Lung (tissue), 12 donors: Measurements from ENCODE around the gene MAN1B1. TPM values are rescaled to one million over a fixed set of nuclear protein-coding genes. Genes with fewer than 3 reads are reported as not detected.

ENCODE experiments used
- ATAC-seq: fragments of 200-7000 bp; cut with Tn5 transposase; one replicate; pipeline ENCODE4 v1.9.1; 2020; ENCODE audit warnings: moderate number of reproducible peaks; ENCODE audit not compliant: insufficient read depth, low FRiP score
- DNase-seq, 3 donors: peaks; one replicate each; pipeline ENCODE4 v3.0.0-alpha.2; 2013 to 2017
- H3K27ac ChIP-seq, 2 donors: one replicate each; pipeline ENCODE4 v1.5.1; 2013; ENCODE audit warnings: mild to moderate bottlenecking in 2 of 2, moderate library complexity in 2 of 2, control low read depth in 1 of 2, inconsistent platforms in 1 of 2, low read depth in 1 of 2, low read length in 1 of 2
- H3K27me3 ChIP-seq, 3 donors: one replicate each; pipeline ENCODE4 v1.5.1; 2013; ENCODE audit warnings: low read length in 2 of 3; ENCODE audit not compliant: control insufficient read depth in 3 of 3, insufficient read depth in 3 of 3
- H3K36me3 ChIP-seq, 4 donors: one replicate each; pipeline ENCODE4 v1.5.1; 2013; ENCODE audit warnings: low read length in 4 of 4, mild to moderate bottlenecking in 1 of 4, moderate library complexity in 1 of 4; ENCODE audit not compliant: control insufficient read depth in 4 of 4, insufficient read depth in 4 of 4
- H3K4me1 ChIP-seq, 5 donors: one replicate each; pipeline ENCODE4 v1.5.1; 2013; ENCODE audit warnings: low read length in 5 of 5, mild to moderate bottlenecking in 2 of 5, moderate library complexity in 1 of 5; ENCODE audit not compliant: control insufficient read depth in 5 of 5, insufficient read depth in 5 of 5
- H3K4me3 ChIP-seq: one replicate; pipeline ENCODE4 v1.5.1; 2013; ENCODE audit warnings: mild to moderate bottlenecking, control low read depth, moderate library complexity
- H3K9ac ChIP-seq, 2 donors: one replicate each; pipeline ENCODE4 v1.5.1; 2013; ENCODE audit warnings: low read length in 2 of 2, control low read depth in 1 of 2; ENCODE audit not compliant: insufficient read depth in 1 of 2
- H3K9me3 ChIP-seq, 4 donors: one replicate each; pipeline ENCODE4 v1.5.1; 2013; ENCODE audit warnings: low read length in 3 of 4, mild to moderate bottlenecking in 1 of 4, moderate library complexity in 1 of 4; ENCODE audit not compliant: control insufficient read depth in 4 of 4, insufficient read depth in 3 of 4
- CTCF ChIP-seq: IDR thresholded peaks from 2 replicates; pipeline ENCODE4 v1.5.1; 2012; ENCODE audit warnings: mild to moderate bottlenecking; ENCODE audit errors: control extremely low read depth, extremely low read depth
- WGBS, 2 donors: extraction: QIAGEN DNeasy Blood & Tissue Kit; methylation state at CpG; one replicate each; pipeline ENCODE4 v1.1.7; 2013; 5-methylcytosine and 5-hydroxymethylcytosine counted together
- polyA plus RNA-seq, 2 donors: library from polyadenylated mRNA; stranded (reverse); fragments of 200-250 nt; gene quantifications; one replicate each; pipeline ENCODE4 v1.2.1, GENCODE V29; 2013
- total RNA-seq, 2 donors: library from RNA; depleted of rRNA in 1 of 2; stranded (reverse); fragments of >200 nt in 1 of 2; gene quantifications; one replicate each; pipeline ENCODE4 v1.2.1, GENCODE V29; 2014 to 2021
- donor health status: control.
- donor health status: control.
- donor health status: Bipolar disorder and iron deficiency.
- donor health status: healthy.
- donor health status: DM: yes; HTN: yes; CAD: no.

MAN1B1 gene
- total and polyA plus RNA-seq, 4 donors, result 40.3 to 70.9 (median 56.8) TPM

- peaks cover 0 to 16% (median 6%) of the 10 kb centered on the region in 5 donors for H3K4me1 ChIP-seq
- no peak for ATAC-seq
- DNase-seq, result peak; percentile 24 to 59 (median 37)
- no peak for TF ChIP-seq CTCF
- H3K9me3 ChIP-seq, result peaks cover 0 to 5% (median 0%) of the 10 kb centered on the region in 4 donors
- no peaks in the 10 kb centered on the region for H3K36me3 ChIP-seq
- H3K27me3 ChIP-seq, result no peaks in the 10 kb centered on the region
- H3K9ac ChIP-seq, result peak overlapping the region in 1 of 2 donors; percentile 61
- H3K4me3 ChIP-seq, result no peak overlapping the region
- H3K27ac ChIP-seq, result peak overlapping the region in 1 of 2 donors; percentile 82
- WGBS, 2 donors, result 14 to 15% methylated on average over 24 of the region's 24 CpGs
These were observed 40.7 kb downstream of the MAN1B1 start for GRCh38 chr9:137127301-137128157.

- peak overlapping the region; percentile 8 for H3K4me3 ChIP-seq
- peaks cover 0 to 16% (median 6%) of the 10 kb centered on the region in 5 donors for H3K4me1 ChIP-seq
- H3K9ac ChIP-seq, result no peak overlapping the region
- H3K36me3 ChIP-seq, result no peaks in the 10 kb centered on the region
- TF ChIP-seq CTCF, result no peak
- ATAC-seq (no peak), DNase-seq (peak in 1 of 3 donors; percentile 47)
- no peaks in the 10 kb centered on the region for H3K27me3 ChIP-seq
- WGBS, 2 donors, result 56 to 67% methylated on average over 19 of the region's 19 CpGs
- peaks cover 0 to 5% (median 0%) of the 10 kb centered on the region in 4 donors for H3K9me3 ChIP-seq
- peak overlapping the region in 1 of 2 donors; percentile 80 for H3K27ac ChIP-seq
These were observed 41.5 kb downstream of the MAN1B1 start for GRCh38 chr9:137128158-137128861.

- peak overlapping the region; percentile 76 for H3K4me3 ChIP-seq
- H3K27ac ChIP-seq, result peak overlapping the region; percentile 65 to 80
- peaks cover 0 to 16% (median 6%) of the 10 kb centered on the region in 5 donors for H3K4me1 ChIP-seq
- no peaks in the 10 kb centered on the region for H3K36me3 ChIP-seq
- TF ChIP-seq CTCF, result no peak
- peaks cover 0 to 5% (median 0%) of the 10 kb centered on the region in 4 donors for H3K9me3 ChIP-seq
- 24 to 27% methylated on average over 37 of the region's 37 CpGs for WGBS, 2 donors
- ATAC-seq, result no peak
- peaks cover 0 to 3% (median 0%) of the 10 kb centered on the region in 3 donors for H3K27me3 ChIP-seq
- no peak for DNase-seq
- H3K9ac ChIP-seq, result no peak overlapping the region
These were observed 42.2 kb downstream of the MAN1B1 start for GRCh38 chr9:137128862-137129455.
